ENCODE data around the gene PARN. TPM values are rescaled to one million over a fixed set of nuclear protein-coding genes. Genes with fewer than 3 reads are reported as not detected.

The PARN gene
- total and polyA plus RNA-seq, 9 of the 15 experiments (the other 6 are each of a cell fraction or from before 2014, with no cell fraction given), result 9.6 to 51.3 (median 40.4) TPM

DNA sequence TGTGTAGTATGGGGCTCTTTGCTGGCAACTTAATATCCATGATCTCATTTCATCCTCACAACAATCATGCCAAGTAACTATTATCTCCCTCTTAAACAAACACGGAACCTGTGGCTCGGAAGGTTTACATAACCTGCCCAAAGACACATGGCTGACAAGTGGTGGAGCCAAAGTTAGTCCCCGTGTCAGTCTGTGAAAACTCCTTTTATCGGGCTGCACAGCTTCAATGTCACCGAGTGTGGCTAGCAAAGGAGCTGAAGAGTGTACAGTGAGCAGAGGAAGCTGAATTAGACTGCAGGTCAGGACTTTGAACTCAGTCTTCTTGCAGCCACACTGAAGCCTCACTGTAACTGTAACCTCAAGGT, 80.3 kb downstream of the PARN start:
- no TSS peak for BruUV-seq (replicated peaks)
- POLR2A ChIA-PET, result interaction anchor here (0.7 to 1.0 kb wide), 2 partner anchors 474 to 1427 kb away, joined by 3 read pairs; no protein-coding TSS in a partner anchor

More for the DNA sequence above, 80.3 kb downstream of the PARN start:
- Histone ChIP-seq H3K4me2 (ENCODE audit: insufficient read depth, low read length) (no peak overlapping the region), H3K4me1 (replicated peaks in 1 of 2; ENCODE audit: control insufficient read depth in 2 of 2, insufficient read depth in 2 of 2, low read length in 2 of 2) (peaks cover 0 to 4% of the 10 kb centered on the region in 2 experiments; a peak in 1 of 5 replicates), H3K36me3 (ENCODE audit: control insufficient read depth, insufficient read depth, low read length) (peaks cover 26% of the 10 kb centered on the region; the same call in 2 of the 3 replicates), H3K4me3 (no peak overlapping the region), H4K20me1 (replicated peaks; ENCODE audit: control insufficient read depth, insufficient read depth, low read length) (no peaks in the 10 kb centered on the region), H3K79me2 (ENCODE audit: control insufficient read depth, insufficient read depth, low read length) (no peaks in the 10 kb centered on the region), H3K9ac (ENCODE audit: insufficient read depth in 1 of 2, low read depth in 2 of 2, low read length in 2 of 2) (no peak overlapping the region), H3K27ac (ENCODE audit: extremely low read depth, low read depth, low read length) (no peak overlapping the region), H3K9me3 (replicated peaks; ENCODE audit: control insufficient read depth, insufficient read depth, low read depth, low read length) (no peaks in the 10 kb centered on the region), H3K9me1 (ENCODE audit: control insufficient read depth, insufficient read depth, low read length) (no peaks in the 10 kb centered on the region), H3K27me3 (ENCODE audit: control insufficient read depth in 2 of 2, insufficient read depth in 2 of 2, low read length in 2 of 2) (no peaks in the 10 kb centered on the region), H2AFZ (ENCODE audit: low read depth, low read length) (no peak overlapping the region)
- 72% methylated on average over 5 of the region's 5 CpGs for WGBS (ENCODE audit: insufficient coverage, low coverage, missing lambda C conversion rate)
- FAIRE-seq, result no peak
- ATAC-seq, result no peak
- TF ChIP-seq, protein P1, sequence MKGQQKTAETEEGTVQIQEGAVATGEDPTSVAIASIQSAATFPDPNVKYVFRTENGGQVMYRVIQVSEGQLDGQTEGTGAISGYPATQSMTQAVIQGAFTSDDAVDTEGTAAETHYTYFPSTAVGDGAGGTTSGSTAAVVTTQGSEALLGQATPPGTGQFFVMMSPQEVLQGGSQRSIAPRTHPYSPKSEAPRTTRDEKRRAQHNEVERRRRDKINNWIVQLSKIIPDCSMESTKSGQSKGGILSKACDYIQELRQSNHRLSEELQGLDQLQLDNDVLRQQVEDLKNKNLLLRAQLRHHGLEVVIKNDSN (CRISPR knock-in tag; IDR thresholded peaks at IDR 0.05), result no peak
- no peak for TF ChIP-seq ZBTB7A (IDR thresholded peaks at IDR 0.05; ENCODE audit: borderline replicate concordance, control insufficient read depth, low read depth, low read length)
- TF ChIP-seq CBFB (CRISPR knock-in tag; IDR thresholded peaks at IDR 0.05), result no peak
- TF ChIP-seq SMARCA5 (IDR thresholded peaks at IDR 0.05), result no peak
- TF ChIP-seq, protein P2, sequence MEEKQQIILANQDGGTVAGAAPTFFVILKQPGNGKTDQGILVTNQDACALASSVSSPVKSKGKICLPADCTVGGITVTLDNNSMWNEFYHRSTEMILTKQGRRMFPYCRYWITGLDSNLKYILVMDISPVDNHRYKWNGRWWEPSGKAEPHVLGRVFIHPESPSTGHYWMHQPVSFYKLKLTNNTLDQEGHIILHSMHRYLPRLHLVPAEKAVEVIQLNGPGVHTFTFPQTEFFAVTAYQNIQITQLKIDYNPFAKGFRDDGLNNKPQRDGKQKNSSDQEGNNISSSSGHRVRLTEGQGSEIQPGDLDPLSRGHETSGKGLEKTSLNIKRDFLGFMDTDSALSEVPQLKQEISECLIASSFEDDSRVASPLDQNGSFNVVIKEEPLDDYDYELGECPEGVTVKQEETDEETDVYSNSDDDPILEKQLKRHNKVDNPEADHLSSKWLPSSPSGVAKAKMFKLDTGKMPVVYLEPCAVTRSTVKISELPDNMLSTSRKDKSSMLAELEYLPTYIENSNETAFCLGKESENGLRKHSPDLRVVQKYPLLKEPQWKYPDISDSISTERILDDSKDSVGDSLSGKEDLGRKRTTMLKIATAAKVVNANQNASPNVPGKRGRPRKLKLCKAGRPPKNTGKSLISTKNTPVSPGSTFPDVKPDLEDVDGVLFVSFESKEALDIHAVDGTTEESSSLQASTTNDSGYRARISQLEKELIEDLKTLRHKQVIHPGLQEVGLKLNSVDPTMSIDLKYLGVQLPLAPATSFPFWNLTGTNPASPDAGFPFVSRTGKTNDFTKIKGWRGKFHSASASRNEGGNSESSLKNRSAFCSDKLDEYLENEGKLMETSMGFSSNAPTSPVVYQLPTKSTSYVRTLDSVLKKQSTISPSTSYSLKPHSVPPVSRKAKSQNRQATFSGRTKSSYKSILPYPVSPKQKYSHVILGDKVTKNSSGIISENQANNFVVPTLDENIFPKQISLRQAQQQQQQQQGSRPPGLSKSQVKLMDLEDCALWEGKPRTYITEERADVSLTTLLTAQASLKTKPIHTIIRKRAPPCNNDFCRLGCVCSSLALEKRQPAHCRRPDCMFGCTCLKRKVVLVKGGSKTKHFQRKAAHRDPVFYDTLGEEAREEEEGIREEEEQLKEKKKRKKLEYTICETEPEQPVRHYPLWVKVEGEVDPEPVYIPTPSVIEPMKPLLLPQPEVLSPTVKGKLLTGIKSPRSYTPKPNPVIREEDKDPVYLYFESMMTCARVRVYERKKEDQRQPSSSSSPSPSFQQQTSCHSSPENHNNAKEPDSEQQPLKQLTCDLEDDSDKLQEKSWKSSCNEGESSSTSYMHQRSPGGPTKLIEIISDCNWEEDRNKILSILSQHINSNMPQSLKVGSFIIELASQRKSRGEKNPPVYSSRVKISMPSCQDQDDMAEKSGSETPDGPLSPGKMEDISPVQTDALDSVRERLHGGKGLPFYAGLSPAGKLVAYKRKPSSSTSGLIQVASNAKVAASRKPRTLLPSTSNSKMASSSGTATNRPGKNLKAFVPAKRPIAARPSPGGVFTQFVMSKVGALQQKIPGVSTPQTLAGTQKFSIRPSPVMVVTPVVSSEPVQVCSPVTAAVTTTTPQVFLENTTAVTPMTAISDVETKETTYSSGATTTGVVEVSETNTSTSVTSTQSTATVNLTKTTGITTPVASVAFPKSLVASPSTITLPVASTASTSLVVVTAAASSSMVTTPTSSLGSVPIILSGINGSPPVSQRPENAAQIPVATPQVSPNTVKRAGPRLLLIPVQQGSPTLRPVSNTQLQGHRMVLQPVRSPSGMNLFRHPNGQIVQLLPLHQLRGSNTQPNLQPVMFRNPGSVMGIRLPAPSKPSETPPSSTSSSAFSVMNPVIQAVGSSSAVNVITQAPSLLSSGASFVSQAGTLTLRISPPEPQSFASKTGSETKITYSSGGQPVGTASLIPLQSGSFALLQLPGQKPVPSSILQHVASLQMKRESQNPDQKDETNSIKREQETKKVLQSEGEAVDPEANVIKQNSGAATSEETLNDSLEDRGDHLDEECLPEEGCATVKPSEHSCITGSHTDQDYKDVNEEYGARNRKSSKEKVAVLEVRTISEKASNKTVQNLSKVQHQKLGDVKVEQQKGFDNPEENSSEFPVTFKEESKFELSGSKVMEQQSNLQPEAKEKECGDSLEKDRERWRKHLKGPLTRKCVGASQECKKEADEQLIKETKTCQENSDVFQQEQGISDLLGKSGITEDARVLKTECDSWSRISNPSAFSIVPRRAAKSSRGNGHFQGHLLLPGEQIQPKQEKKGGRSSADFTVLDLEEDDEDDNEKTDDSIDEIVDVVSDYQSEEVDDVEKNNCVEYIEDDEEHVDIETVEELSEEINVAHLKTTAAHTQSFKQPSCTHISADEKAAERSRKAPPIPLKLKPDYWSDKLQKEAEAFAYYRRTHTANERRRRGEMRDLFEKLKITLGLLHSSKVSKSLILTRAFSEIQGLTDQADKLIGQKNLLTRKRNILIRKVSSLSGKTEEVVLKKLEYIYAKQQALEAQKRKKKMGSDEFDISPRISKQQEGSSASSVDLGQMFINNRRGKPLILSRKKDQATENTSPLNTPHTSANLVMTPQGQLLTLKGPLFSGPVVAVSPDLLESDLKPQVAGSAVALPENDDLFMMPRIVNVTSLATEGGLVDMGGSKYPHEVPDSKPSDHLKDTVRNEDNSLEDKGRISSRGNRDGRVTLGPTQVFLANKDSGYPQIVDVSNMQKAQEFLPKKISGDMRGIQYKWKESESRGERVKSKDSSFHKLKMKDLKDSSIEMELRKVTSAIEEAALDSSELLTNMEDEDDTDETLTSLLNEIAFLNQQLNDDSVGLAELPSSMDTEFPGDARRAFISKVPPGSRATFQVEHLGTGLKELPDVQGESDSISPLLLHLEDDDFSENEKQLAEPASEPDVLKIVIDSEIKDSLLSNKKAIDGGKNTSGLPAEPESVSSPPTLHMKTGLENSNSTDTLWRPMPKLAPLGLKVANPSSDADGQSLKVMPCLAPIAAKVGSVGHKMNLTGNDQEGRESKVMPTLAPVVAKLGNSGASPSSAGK (IDR thresholded peaks at IDR 0.05), result no peak
- TF ChIP-seq RUNX1 (IDR thresholded peaks at IDR 0.05; ENCODE audit: low read depth), result no peak
- no peak for TF ChIP-seq SMAD2 (IDR thresholded peaks at IDR 0.05; ENCODE audit: low read depth, low read length)
- no peak for TF ChIP-seq PML (IDR thresholded peaks at IDR 0.05; ENCODE audit: low read length)
- TF ChIP-seq NR1H2 (CRISPR knock-in tag; IDR thresholded peaks at IDR 0.05), result no peak
- TF ChIP-seq ZKSCAN1 (IDR thresholded peaks at IDR 0.05; ENCODE audit: low read depth, low read length), result no peak
- TF ChIP-seq SETDB1 (IDR thresholded peaks at IDR 0.05; ENCODE audit: low read length), result no peak
- TF ChIP-seq HDAC6 (IDR thresholded peaks at IDR 0.05; ENCODE audit: low read depth, low read length), result no peak
- no peak for TF ChIP-seq HNRNPUL1 (IDR thresholded peaks at IDR 0.05; ENCODE audit: low read length)
- in situ Hi-C loops (cut with MboI) (no loop called here), intact Hi-C loops (cut with micrococcal nuclease) (no loop called here)
- DNase-seq (ENCODE audit: extremely low read depth in 1 of 4, low spot score in 3 of 4), result no peak
- CTCF ChIA-PET (ENCODE audit: low intra/inter-chr PET ratio), result interaction anchor here (0.6 kb wide), 1 partner anchor 31 kb away, joined by 3 read pairs; no protein-coding TSS in a partner anchor

Data from K562 (cell line).